ENCODE data around the gene NIPAL3.

Gene NIPAL3

GRCh38 chr1:24503870-24504523 lies 88.4 kb downstream of the NIPAL3 start:
- ChIA-PET CTCF (interaction anchor here (1.5 to 5.8 kb wide), 2 partner anchors 11 to 23 kb away, joined by 5 to 31 read pairs; no protein-coding TSS in a partner anchor), POLR2A (interaction anchor here (0.6 kb wide), 1 partner anchor 39 kb away, joined by 3 read pairs; no protein-coding TSS in a partner anchor)
- H3K4me3 ChIP-seq (ENCODE audit: low read depth, low read length) = peak overlapping the region; percentile 71; the same call in 1 of the 2 replicates
- DNase-seq (ENCODE audit: low read depth, low spot score) = no peak
- no peak for TF ChIP-seq CTCF (IDR thresholded peaks at IDR 0.05; ENCODE audit: insufficient read depth, low read length, missing control alignments)

GRCh38 chr1:24504560-24504959 lies 89.0 kb downstream of the NIPAL3 start:
- no peak for TF ChIP-seq CTCF (IDR thresholded peaks at IDR 0.05; ENCODE audit: insufficient read depth, low read length, missing control alignments)
- DNase-seq (ENCODE audit: low read depth, low spot score) = no peak
- no peak overlapping the region for H3K4me3 ChIP-seq (ENCODE audit: low read depth, low read length)
- CTCF ChIA-PET = interaction anchor here (1.5 to 5.8 kb wide), 2 partner anchors 10 to 23 kb away, joined by 5 to 31 read pairs; no protein-coding TSS in a partner anchor
- POLR2A ChIA-PET = no interaction called here

- TF ChIP-seq CTCF (IDR thresholded peaks at IDR 0.05; ENCODE audit: insufficient read depth, low read length, missing control alignments) = no peak
- H3K4me3 ChIP-seq (ENCODE audit: low read depth, low read length) = no peak overlapping the region
- DNase-seq (ENCODE audit: low read depth, low spot score) = no peak
- ChIA-PET POLR2A (no interaction called here), CTCF (interaction anchor here (1.0 to 5.8 kb wide), 4 partner anchors 10 to 304 kb away, joined by 3 to 31 read pairs (median 6); no protein-coding TSS in a partner anchor)
These were observed 90.2 kb downstream of the NIPAL3 start for GRCh38 chr1:24505816-24506215.

GRCh38 chr1:24506691-24507381 lies 91.2 kb downstream of the NIPAL3 start:
- CTCF ChIA-PET = interaction anchor here (1.0 to 5.8 kb wide), 4 partner anchors 9 to 305 kb away, joined by 3 to 31 read pairs (median 6); no protein-coding TSS in a partner anchor
- no peak for TF ChIP-seq CTCF (IDR thresholded peaks at IDR 0.05; ENCODE audit: insufficient read depth, low read length, missing control alignments)
- H3K4me3 ChIP-seq (ENCODE audit: low read depth, low read length) = no peak overlapping the region
- POLR2A ChIA-PET = no interaction called here
- no peak for DNase-seq (ENCODE audit: low read depth, low spot score)

GRCh38 chr1:24507405-24507804 lies 91.8 kb downstream of the NIPAL3 start:
- POLR2A ChIA-PET = no interaction called here
- CTCF ChIA-PET = interaction anchor here (2.1 to 2.5 kb wide), 2 partner anchors 8 to 305 kb away, joined by 5 to 6 read pairs; no protein-coding TSS in a partner anchor
- no peak for DNase-seq (ENCODE audit: low read depth, low spot score)
- H3K4me3 ChIP-seq (ENCODE audit: low read depth, low read length) = no peak overlapping the region
- TF ChIP-seq CTCF (IDR thresholded peaks at IDR 0.05; ENCODE audit: insufficient read depth, low read length, missing control alignments) = no peak

- DNase-seq (ENCODE audit: low read depth, low spot score) = no peak
- no peak for TF ChIP-seq CTCF (IDR thresholded peaks at IDR 0.05; ENCODE audit: insufficient read depth, low read length, missing control alignments)
- POLR2A ChIA-PET = no interaction called here
- CTCF ChIA-PET = no interaction called here
- H3K4me3 ChIP-seq (ENCODE audit: low read depth, low read length) = no peak overlapping the region
These were observed 93.3 kb downstream of the NIPAL3 start for GRCh38 chr1:24508911-24509310.
